Measurements from ENCODE around the gene FBXO5. TPM values are rescaled to one million over a fixed set of nuclear protein-coding genes. Genes with fewer than 3 reads are reported as not detected.

Gene FBXO5
- total RNA-seq, 1 donor from 2014 or later, result 9.4 TPM

- H3K9me3 Mint-ChIP-seq (ENCODE audit: unreplicated experiment), result no peaks in the 10 kb centered on the region
- no peaks in the 10 kb centered on the region for H3K36me3 Mint-ChIP-seq (ENCODE audit: low read depth, unreplicated experiment)
- DNase-seq (ENCODE audit: low spot score), result no peak
- no peak for TF ChIP-seq CTCF (IDR thresholded peaks at IDR 0.05; ENCODE audit: unreplicated experiment)
- H3K4me1 Mint-ChIP-seq (ENCODE audit: unreplicated experiment), result peaks cover 23% of the 10 kb centered on the region
- H3K4me3 Mint-ChIP-seq (ENCODE audit: unreplicated experiment), result no peak overlapping the region
- no peak overlapping the region for H3K27ac Mint-ChIP-seq (ENCODE audit: unreplicated experiment)
- H3K27me3 Mint-ChIP-seq (ENCODE audit: unreplicated experiment), result peaks cover 3% of the 10 kb centered on the region
These were observed 3.7 kb downstream of the FBXO5 start for GRCh38 chr6:152979116-152979515.

GRCh38 chr6:152978058-152978457 lies 4.8 kb downstream of the FBXO5 start:
- peaks cover 19% of the 10 kb centered on the region for H3K4me1 Mint-ChIP-seq (ENCODE audit: unreplicated experiment)
- TF ChIP-seq CTCF (IDR thresholded peaks at IDR 0.05; ENCODE audit: unreplicated experiment), result no peak
- no peak overlapping the region for H3K27ac Mint-ChIP-seq (ENCODE audit: unreplicated experiment)
- DNase-seq (ENCODE audit: low spot score), result no peak
- H3K36me3 Mint-ChIP-seq (ENCODE audit: low read depth, unreplicated experiment), result no peaks in the 10 kb centered on the region
- H3K9me3 Mint-ChIP-seq (ENCODE audit: unreplicated experiment), result no peaks in the 10 kb centered on the region
- H3K27me3 Mint-ChIP-seq (ENCODE audit: unreplicated experiment), result peaks cover 3% of the 10 kb centered on the region
- no peak overlapping the region for H3K4me3 Mint-ChIP-seq (ENCODE audit: unreplicated experiment)

DNA sequence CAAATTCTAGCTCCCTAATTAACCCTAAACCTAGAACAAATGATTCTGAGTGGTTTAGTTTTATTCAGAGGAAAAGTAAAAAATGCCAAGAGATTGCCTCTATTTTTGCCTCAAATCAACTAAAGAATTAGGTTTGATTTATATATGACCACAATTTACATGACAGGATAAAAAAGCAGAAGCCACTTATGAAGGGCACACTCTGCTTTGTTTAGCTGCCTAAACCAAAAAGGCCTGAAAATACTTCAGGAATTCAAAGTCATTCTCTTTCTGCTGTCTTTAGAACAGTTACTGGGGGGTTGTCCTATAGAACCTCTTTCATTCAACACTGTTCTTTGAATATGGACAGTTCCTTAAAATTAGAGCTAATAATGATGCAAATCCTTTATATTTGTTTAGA lies 5.3 kb downstream of the FBXO5 start:
- Mint-ChIP-seq H3K27me3 (ENCODE audit: unreplicated experiment) (peaks cover 3% of the 10 kb centered on the region), H3K4me3 (ENCODE audit: unreplicated experiment) (no peak overlapping the region), H3K9me3 (ENCODE audit: unreplicated experiment) (no peaks in the 10 kb centered on the region), H3K36me3 (ENCODE audit: low read depth, unreplicated experiment) (no peaks in the 10 kb centered on the region), H3K4me1 (ENCODE audit: unreplicated experiment) (peaks cover 19% of the 10 kb centered on the region), H3K27ac (ENCODE audit: unreplicated experiment) (no peak overlapping the region)
- TF ChIP-seq CTCF (IDR thresholded peaks at IDR 0.05; ENCODE audit: unreplicated experiment), result no peak
- no peak for DNase-seq (ENCODE audit: low spot score)

DNA sequence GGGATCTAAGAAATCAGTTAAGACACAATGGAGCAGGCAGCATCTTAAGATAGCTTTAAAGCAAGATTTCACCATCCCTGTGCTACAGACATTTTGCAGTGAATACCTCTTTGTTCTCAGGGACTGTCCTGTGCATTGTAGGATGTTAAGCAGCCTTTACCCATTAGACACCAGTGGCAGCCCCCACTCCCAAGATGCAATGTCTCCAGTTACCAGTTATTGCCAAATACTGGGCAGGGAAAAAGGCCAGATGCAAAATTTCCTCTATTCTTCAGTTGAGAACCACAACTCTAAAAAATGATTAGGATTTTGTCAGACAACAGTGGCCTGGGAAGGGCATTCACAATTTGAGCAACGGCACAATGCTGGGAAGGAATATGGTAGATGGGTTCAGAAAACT lies 6.1 kb downstream of the FBXO5 start:
- no peak for TF ChIP-seq CTCF (IDR thresholded peaks at IDR 0.05; ENCODE audit: unreplicated experiment)
- no peak for DNase-seq (ENCODE audit: low spot score)
- H3K4me3 Mint-ChIP-seq (ENCODE audit: unreplicated experiment), result no peak overlapping the region
- peaks cover 3% of the 10 kb centered on the region for H3K27me3 Mint-ChIP-seq (ENCODE audit: unreplicated experiment)
- H3K27ac Mint-ChIP-seq (ENCODE audit: unreplicated experiment), result no peak overlapping the region
- H3K36me3 Mint-ChIP-seq (ENCODE audit: low read depth, unreplicated experiment), result no peaks in the 10 kb centered on the region
- no peaks in the 10 kb centered on the region for H3K9me3 Mint-ChIP-seq (ENCODE audit: unreplicated experiment)
- peaks cover 16% of the 10 kb centered on the region for H3K4me1 Mint-ChIP-seq (ENCODE audit: unreplicated experiment)

DNA sequence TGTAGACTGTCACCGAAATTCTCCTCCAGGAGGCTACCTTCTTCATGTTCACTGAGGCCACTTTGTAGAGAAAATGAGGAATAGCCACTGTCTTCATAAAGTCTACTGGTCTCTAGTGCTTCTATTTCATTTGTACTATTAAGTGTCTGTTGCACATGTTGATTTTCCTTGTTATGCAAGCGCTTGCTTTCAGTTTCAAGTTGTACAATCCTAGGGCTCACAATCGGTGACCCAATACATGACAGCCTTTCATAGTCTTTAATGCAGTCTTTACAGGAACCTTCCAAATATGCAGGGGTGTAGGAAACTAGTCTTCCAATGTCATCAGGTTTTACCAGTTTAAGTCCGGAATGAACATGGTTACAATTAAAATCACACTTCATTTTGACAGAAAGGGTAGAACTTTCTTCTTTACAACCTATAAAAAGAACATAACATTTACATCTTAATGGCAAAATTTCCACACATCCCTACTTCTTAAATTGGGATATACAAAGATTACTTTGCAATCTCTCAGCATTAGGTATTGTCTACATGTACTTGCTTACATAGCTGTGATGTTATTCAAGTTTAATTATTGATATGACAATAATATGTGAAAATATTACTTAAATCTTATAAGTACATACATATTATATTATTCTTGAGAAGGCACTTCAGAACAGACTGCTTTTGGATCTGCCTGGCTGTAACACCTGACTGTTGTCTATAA lies 7.5 kb downstream of the FBXO5 start:
- Mint-ChIP-seq H3K4me3 (ENCODE audit: unreplicated experiment) (peak overlapping the region; percentile 35), H3K9me3 (ENCODE audit: unreplicated experiment) (no peaks in the 10 kb centered on the region), H3K4me1 (ENCODE audit: unreplicated experiment) (peaks cover 9% of the 10 kb centered on the region), H3K27ac (ENCODE audit: unreplicated experiment) (no peak overlapping the region), H3K27me3 (ENCODE audit: unreplicated experiment) (peaks cover under 1% of the 10 kb centered on the region), H3K36me3 (ENCODE audit: low read depth, unreplicated experiment) (peaks cover 8% of the 10 kb centered on the region)
- TF ChIP-seq CTCF (IDR thresholded peaks at IDR 0.05; ENCODE audit: unreplicated experiment), result no peak
- DNase-seq (ENCODE audit: low spot score), result no peak
